HEK293 (cell line): Measurements from ENCODE around the gene AP1S1.

Experiments
- CTCF ChIA-PET: fragments of 350-600 bp; formaldehyde crosslinking; extraction: SDS; loops from one replicate; lab custom pipeline; 2021; ENCODE audit warnings: antibody characterized with exemption; lab: Yijun Ruan, JAX
- POLR2A ChIA-PET: fragments of 300-600 bp; formaldehyde crosslinking; extraction: SDS; loops from one replicate; lab custom pipeline; 2020; ENCODE audit warnings: antibody characterized with exemption, inconsistent platforms; lab: Yijun Ruan, JAX
- H3K27ac ChIP-seq: fragments of 200-500 bp; sonication (Bioruptor generic); 2 replicates; pipeline ENCODE4 v1.5.1; 2014; ENCODE audit warnings: low read depth, low read length, control low read depth, inconsistent platforms; ENCODE audit errors: extremely low read depth
- H3K36me3 ChIP-seq, 2 experiments: fragments of 200-500 bp in 1 of 2; sonication (Bioruptor generic) in 1 of 2; 1 replicate in 1 of 2; 2 replicates in 1 of 2; pipeline ENCODE4 v1.5.1; 2014 to 2017; ENCODE audit warnings: inconsistent platforms in 2 of 2, low read length in 2 of 2; ENCODE audit not compliant: control insufficient read depth in 2 of 2, insufficient read depth in 1 of 2
- H3K4me1 ChIP-seq: fragments of 200-500 bp; sonication (Bioruptor generic); 2 replicates; pipeline ENCODE4 v1.5.1; 2014; ENCODE audit warnings: mild to moderate bottlenecking, low read length, inconsistent platforms; ENCODE audit not compliant: control insufficient read depth, insufficient read depth
- H3K4me3 ChIP-seq: 2 replicates; pipeline ENCODE4 v1.5.1; 2011; ENCODE audit warnings: low read depth, mild to moderate bottlenecking, control low read depth, low read length, moderate library complexity
- H3K9me3 ChIP-seq: fragments of 200-500 bp; sonication (Bioruptor generic); 2 replicates; pipeline ENCODE4 v1.5.1; 2014; ENCODE audit warnings: low read depth, low read length, inconsistent platforms; ENCODE audit not compliant: control insufficient read depth, insufficient read depth
- BCL11A ChIP-seq: fragments of 450-650 bp; formaldehyde crosslinking; IDR thresholded peaks from 2 replicates; pipeline ENCODE4 v1.5.1; 2016; ENCODE audit warnings: low read depth, missing biosample characterization, missing genetic modification characterization
- EGR2 ChIP-seq: fragments of 450-650 bp; formaldehyde crosslinking; IDR thresholded peaks from 2 replicates; pipeline ENCODE4 v1.5.1; 2016; ENCODE audit warnings: low read depth, missing biosample characterization, missing genetic modification characterization
- GLIS1 ChIP-seq: fragments of 450-650 bp; formaldehyde crosslinking; IDR thresholded peaks from 2 replicates; pipeline ENCODE4 v1.5.1; 2016; ENCODE audit warnings: missing biosample characterization, missing genetic modification characterization
- GLIS2 ChIP-seq: fragments of 450-650 bp; formaldehyde crosslinking; IDR thresholded peaks from 2 replicates; pipeline ENCODE4 v1.5.1; 2016; ENCODE audit warnings: missing biosample characterization, missing genetic modification characterization
- IKZF3 ChIP-seq: fragments of 450-650 bp; IDR thresholded peaks from 2 replicates; pipeline ENCODE4 v1.5.0; 2018; ENCODE audit warnings: missing biosample characterization, mild to moderate bottlenecking, missing genetic modification characterization, moderate library complexity
- OVOL3 ChIP-seq: fragments of 450-650 bp; formaldehyde crosslinking; IDR thresholded peaks from 2 replicates; pipeline ENCODE4 v1.5.1; 2016; ENCODE audit warnings: missing biosample characterization, missing genetic modification characterization
- TRIM28 ChIP-seq: IDR thresholded peaks from 2 replicates; pipeline ENCODE4 v1.6.1; 2011; ENCODE audit warnings: low read length, control low read depth, borderline replicate concordance
- ZFHX2 ChIP-seq: fragments of 450-650 bp; formaldehyde crosslinking; conservative IDR thresholded peaks from 2 replicates; pipeline ENCODE4 v1.5.1; 2016; ENCODE audit warnings: missing biosample characterization, missing genetic modification characterization
- ZIC2 ChIP-seq: fragments of 450-650 bp; formaldehyde crosslinking; IDR thresholded peaks from 2 replicates; pipeline ENCODE4 v1.5.1; 2016; ENCODE audit warnings: missing biosample characterization, missing genetic modification characterization
- ZNF10 ChIP-seq: fragments of 450-650 bp; formaldehyde crosslinking; IDR thresholded peaks from 2 replicates; pipeline ENCODE4 v1.5.1; 2017; ENCODE audit warnings: missing biosample characterization, missing genetic modification characterization
- ZNF184 ChIP-seq: fragments of 450-650 bp; IDR thresholded peaks from 2 replicates; pipeline ENCODE4 v1.5.1; 2018; ENCODE audit warnings: missing biosample characterization, mild to moderate bottlenecking, missing genetic modification characterization
- ZNF366 ChIP-seq: fragments of 450-650 bp; formaldehyde crosslinking; conservative IDR thresholded peaks from 2 replicates; pipeline ENCODE4 v1.5.1; 2016; ENCODE audit warnings: missing biosample characterization, missing genetic modification characterization
- ZNF510 ChIP-seq: fragments of 450-650 bp; formaldehyde crosslinking; IDR thresholded peaks from 2 replicates; pipeline ENCODE4 v1.5.1; 2018; ENCODE audit warnings: mild to moderate bottlenecking, missing genetic modification characterization, missing biosample characterization; ENCODE audit not compliant: insufficient replicate concordance
- ZNF629 ChIP-seq: fragments of 450-650 bp; formaldehyde crosslinking; IDR thresholded peaks from 2 replicates; pipeline ENCODE4 v1.5.1; 2017; ENCODE audit warnings: missing biosample characterization, missing genetic modification characterization
- ZNF677 ChIP-seq: fragments of 450-650 bp; IDR thresholded peaks from 2 replicates; pipeline ENCODE4 v1.5.0; 2018; ENCODE audit warnings: missing biosample characterization, mild to moderate bottlenecking, missing genetic modification characterization, moderate library complexity
- ZNF777 ChIP-seq: fragments of 450-650 bp; formaldehyde crosslinking; IDR thresholded peaks from 2 replicates; pipeline ENCODE4 v1.5.1; 2017; ENCODE audit warnings: missing biosample characterization, missing genetic modification characterization, borderline replicate concordance
- ZNF785 ChIP-seq: fragments of 450-650 bp; formaldehyde crosslinking; IDR thresholded peaks from 2 replicates; pipeline ENCODE4 v1.5.1; 2016; ENCODE audit warnings: missing biosample characterization, missing genetic modification characterization
- ZNF830 ChIP-seq: fragments of 450-650 bp; IDR thresholded peaks from 2 replicates; pipeline ENCODE4 v1.5.0; 2018; ENCODE audit warnings: missing biosample characterization, missing genetic modification characterization, low read depth, mild to moderate bottlenecking, moderate library complexity
- TF ChIP-seq, protein P1 (sequence below): fragments of 450-650 bp; formaldehyde crosslinking; IDR thresholded peaks from 2 replicates; pipeline ENCODE4 v1.5.1; 2016; ENCODE audit warnings: missing biosample characterization, missing genetic modification characterization
- TF ChIP-seq, protein P2 (sequence below): IDR thresholded peaks from 2 replicates; pipeline ENCODE4 v1.6.1; 2011; ENCODE audit warnings: mild to moderate bottlenecking, low read depth, low read length, borderline replicate concordance
- TF ChIP-seq, protein P3 (sequence below): fragments of 450-650 bp; formaldehyde crosslinking; IDR thresholded peaks from 2 replicates; pipeline ENCODE4 v1.5.1; 2016; ENCODE audit warnings: missing biosample characterization, missing genetic modification characterization
- TF ChIP-seq, protein P4 (sequence below): fragments of 450-650 bp; formaldehyde crosslinking; IDR thresholded peaks from 2 replicates; pipeline ENCODE4 v1.5.1; 2017; ENCODE audit warnings: missing biosample characterization, mild to moderate bottlenecking, missing genetic modification characterization, moderate library complexity

The AP1S1 gene

DNA sequence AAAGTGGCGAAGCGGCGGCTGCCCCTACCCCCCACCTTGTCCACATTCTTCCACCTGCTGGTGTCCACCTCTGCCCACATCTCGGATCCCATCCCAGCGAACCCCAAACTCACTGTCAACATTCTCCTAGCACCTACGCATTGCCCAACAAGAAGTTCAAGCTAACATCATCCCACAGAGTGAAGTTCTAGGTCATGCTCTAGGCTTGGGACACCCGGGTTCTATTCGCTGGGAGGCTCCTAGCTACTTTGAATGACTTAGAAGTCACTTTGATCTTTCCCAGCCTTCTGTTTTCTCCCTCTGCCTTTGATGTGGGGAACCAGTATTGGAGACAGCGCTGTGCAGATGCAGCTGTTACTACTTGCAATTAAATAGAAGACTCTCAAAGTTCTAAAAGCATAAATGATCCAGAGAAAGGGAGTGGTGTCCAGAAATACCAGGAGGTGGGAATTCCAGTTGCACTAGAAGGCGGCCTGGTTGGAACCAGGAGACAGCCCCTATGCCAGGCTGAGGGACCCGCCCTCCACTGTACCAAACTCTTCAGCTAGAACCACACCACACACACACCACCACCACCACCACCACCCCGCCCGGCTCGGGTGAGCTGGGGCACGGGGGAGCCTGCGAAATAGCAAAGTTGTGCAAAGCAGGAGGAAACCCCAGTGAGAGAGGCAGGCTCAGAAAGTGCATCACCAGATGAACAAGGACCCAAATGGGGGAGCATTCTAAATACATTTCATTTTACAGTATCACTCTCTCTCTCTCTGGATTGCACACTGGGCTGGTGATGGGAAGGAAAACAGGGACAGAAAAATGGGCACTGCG, 16.6 kb downstream of the AP1S1 start:
- CTCF ChIA-PET = interaction anchor here (0.6 to 2.7 kb wide), 16 partner anchors 8 to 1099 kb away, joined by 3 to 40 read pairs (median 4); no protein-coding TSS in a partner anchor
- Histone ChIP-seq H3K27ac (no peak overlapping the region), H3K4me1 (peaks cover 15% of the 10 kb centered on the region), H3K9me3 (no peaks in the 10 kb centered on the region), H3K4me3 (no peak overlapping the region), H3K36me3 (no peaks in the 10 kb centered on the region)
- POLR2A ChIA-PET = no interaction called here
- TF ChIP-seq TRIM28 = no peak
- peak; percentile 13; the same call in 1 of the 2 replicates for TF ChIP-seq GLIS2 (tag by site-specific recombination)

DNA sequence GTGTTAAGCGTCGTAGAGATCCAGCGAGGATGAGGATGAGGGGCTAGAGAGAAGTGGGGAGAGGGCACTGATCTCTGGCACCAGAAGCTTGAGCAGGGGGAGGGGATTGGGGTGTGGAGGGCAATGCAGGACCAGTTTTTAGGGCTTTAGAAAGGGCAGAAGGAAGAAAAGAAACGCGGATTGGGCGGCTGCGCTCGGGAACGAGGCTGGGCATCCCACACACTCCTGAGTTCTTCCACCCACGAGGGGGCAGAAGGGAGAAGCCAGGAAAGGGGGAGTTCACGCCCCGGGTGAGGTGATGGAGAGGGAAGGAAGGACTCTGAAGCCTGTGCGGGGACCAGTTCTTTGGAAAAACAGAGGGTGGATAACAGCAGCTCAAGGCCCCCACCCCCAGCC, 17.2 kb downstream of the AP1S1 start:
- no peak overlapping the region for H3K4me3 ChIP-seq
- no peak overlapping the region for H3K27ac ChIP-seq
- TF ChIP-seq BCL11A = no peak
- no peak for TF ChIP-seq ZNF677
- TF ChIP-seq OVOL3 (tag by site-specific recombination) = no peak
- no peak for TF ChIP-seq ZNF830 (tag by site-specific recombination)
- TF ChIP-seq EGR2 (tag by site-specific recombination) = peak; percentile 78
- TF ChIP-seq, protein P1, sequence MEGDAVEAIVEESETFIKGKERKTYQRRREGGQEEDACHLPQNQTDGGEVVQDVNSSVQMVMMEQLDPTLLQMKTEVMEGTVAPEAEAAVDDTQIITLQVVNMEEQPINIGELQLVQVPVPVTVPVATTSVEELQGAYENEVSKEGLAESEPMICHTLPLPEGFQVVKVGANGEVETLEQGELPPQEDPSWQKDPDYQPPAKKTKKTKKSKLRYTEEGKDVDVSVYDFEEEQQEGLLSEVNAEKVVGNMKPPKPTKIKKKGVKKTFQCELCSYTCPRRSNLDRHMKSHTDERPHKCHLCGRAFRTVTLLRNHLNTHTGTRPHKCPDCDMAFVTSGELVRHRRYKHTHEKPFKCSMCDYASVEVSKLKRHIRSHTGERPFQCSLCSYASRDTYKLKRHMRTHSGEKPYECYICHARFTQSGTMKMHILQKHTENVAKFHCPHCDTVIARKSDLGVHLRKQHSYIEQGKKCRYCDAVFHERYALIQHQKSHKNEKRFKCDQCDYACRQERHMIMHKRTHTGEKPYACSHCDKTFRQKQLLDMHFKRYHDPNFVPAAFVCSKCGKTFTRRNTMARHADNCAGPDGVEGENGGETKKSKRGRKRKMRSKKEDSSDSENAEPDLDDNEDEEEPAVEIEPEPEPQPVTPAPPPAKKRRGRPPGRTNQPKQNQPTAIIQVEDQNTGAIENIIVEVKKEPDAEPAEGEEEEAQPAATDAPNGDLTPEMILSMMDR (tag by site-specific recombination) = peak; percentile 38; the same call in 1 of the 2 replicates
- TF ChIP-seq ZNF184 = no peak
- TF ChIP-seq ZFHX2 (tag by site-specific recombination) = peak; percentile 83
- no peak for TF ChIP-seq ZNF366
- peaks cover 13% of the 10 kb centered on the region for H3K4me1 ChIP-seq
- H3K9me3 ChIP-seq = no peaks in the 10 kb centered on the region
- CTCF ChIA-PET = interaction anchor here (0.6 to 2.7 kb wide), 10 partner anchors 9 to 1098 kb away, joined by 3 to 40 read pairs (median 4); no protein-coding TSS in a partner anchor
- no peaks in the 10 kb centered on the region for H3K36me3 ChIP-seq
- POLR2A ChIA-PET = no interaction called here

GRCh38 chr7:101172005-101172853, 18.0 kb downstream of the AP1S1 start:
- Histone ChIP-seq H3K9me3 (no peaks in the 10 kb centered on the region), H3K27ac (no peak overlapping the region), H3K4me1 (peaks cover 8% of the 10 kb centered on the region; the same call in 1 of the 2 replicates), H3K4me3 (no peak overlapping the region), H3K36me3 (no peaks in the 10 kb centered on the region)
- ChIA-PET CTCF (interaction anchor here (0.7 to 2.7 kb wide), 6 partner anchors 21 to 114 kb away, joined by 4 to 40 read pairs (median 6); no protein-coding TSS in a partner anchor), POLR2A (no interaction called here)
- TF ChIP-seq ZNF629 (tag by site-specific recombination) = no peak
- peak; percentile 93 for TF ChIP-seq ZIC2 (tag by site-specific recombination)
- peak; percentile 66; the same call in 1 of the 2 replicates for TF ChIP-seq ZNF777 (tag by site-specific recombination)
- TF ChIP-seq, protein P2, sequence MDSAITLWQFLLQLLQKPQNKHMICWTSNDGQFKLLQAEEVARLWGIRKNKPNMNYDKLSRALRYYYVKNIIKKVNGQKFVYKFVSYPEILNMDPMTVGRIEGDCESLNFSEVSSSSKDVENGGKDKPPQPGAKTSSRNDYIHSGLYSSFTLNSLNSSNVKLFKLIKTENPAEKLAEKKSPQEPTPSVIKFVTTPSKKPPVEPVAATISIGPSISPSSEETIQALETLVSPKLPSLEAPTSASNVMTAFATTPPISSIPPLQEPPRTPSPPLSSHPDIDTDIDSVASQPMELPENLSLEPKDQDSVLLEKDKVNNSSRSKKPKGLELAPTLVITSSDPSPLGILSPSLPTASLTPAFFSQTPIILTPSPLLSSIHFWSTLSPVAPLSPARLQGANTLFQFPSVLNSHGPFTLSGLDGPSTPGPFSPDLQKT = no peak
- no peak for TF ChIP-seq ZNF785 (tag by site-specific recombination)
- 0 out of 2 replicates have a peak, but pooled peaks have one; percentile 26 for TF ChIP-seq ZNF10 (tag by site-specific recombination)
- no peak for TF ChIP-seq ZNF510 (tag by site-specific recombination)
- TF ChIP-seq GLIS1 (tag by site-specific recombination) = peak; percentile 76; the same call in 1 of the 2 replicates
- TF ChIP-seq ZFHX2 (tag by site-specific recombination) = peak; percentile 94
- TF ChIP-seq, protein P3, sequence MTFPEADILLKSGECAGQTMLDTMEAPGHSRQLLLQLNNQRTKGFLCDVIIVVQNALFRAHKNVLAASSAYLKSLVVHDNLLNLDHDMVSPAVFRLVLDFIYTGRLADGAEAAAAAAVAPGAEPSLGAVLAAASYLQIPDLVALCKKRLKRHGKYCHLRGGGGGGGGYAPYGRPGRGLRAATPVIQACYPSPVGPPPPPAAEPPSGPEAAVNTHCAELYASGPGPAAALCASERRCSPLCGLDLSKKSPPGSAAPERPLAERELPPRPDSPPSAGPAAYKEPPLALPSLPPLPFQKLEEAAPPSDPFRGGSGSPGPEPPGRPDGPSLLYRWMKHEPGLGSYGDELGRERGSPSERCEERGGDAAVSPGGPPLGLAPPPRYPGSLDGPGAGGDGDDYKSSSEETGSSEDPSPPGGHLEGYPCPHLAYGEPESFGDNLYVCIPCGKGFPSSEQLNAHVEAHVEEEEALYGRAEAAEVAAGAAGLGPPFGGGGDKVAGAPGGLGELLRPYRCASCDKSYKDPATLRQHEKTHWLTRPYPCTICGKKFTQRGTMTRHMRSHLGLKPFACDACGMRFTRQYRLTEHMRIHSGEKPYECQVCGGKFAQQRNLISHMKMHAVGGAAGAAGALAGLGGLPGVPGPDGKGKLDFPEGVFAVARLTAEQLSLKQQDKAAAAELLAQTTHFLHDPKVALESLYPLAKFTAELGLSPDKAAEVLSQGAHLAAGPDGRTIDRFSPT (tag by site-specific recombination) = peak; percentile 33; the same call in 1 of the 2 replicates
- TF ChIP-seq, protein P4, sequence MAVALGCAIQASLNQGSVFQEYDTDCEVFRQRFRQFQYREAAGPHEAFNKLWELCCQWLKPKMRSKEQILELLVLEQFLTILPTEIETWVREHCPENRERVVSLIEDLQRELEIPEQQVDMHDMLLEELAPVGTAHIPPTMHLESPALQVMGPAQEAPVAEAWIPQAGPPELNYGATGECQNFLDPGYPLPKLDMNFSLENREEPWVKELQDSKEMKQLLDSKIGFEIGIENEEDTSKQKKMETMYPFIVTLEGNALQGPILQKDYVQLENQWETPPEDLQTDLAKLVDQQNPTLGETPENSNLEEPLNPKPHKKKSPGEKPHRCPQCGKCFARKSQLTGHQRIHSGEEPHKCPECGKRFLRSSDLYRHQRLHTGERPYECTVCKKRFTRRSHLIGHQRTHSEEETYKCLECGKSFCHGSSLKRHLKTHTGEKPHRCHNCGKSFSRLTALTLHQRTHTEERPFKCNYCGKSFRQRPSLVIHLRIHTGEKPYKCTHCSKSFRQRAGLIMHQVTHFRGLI (tag by site-specific recombination) = peak; percentile 10; the same call in 1 of the 2 replicates
- TF ChIP-seq IKZF3 (tag by site-specific recombination) = 0 out of 2 replicates have a peak, but pooled peaks have one; percentile 2
- peak; percentile 78 for TF ChIP-seq EGR2 (tag by site-specific recombination)
- TF ChIP-seq GLIS2 (tag by site-specific recombination) = peak; percentile 73; the same call in 1 of the 2 replicates
